WTC11 (cell line): ENCODE results near the gene NSG1. TPM values are rescaled to one million over a fixed set of nuclear protein-coding genes. Genes with fewer than 3 reads are reported as not detected.

Experiments used
- ATAC-seq: fragments of 200-7000 bp; cut with Tn5 transposase; 2 replicates; pipeline ENCODE4 v1.10.0; 2021; ENCODE audit warnings: mild to moderate bottlenecking, moderate library complexity
- CTCF ChIA-PET: fragments of 300-600 bp; sonication (Branson Sonifier 250); formaldehyde crosslinking; loops from one replicate; lab custom pipeline; 2021; ENCODE audit warnings: antibody characterized with exemption; lab: Charles Lee
- POLR2A ChIA-PET: fragments of 350-600 bp; sonication (Branson Sonifier 250); formaldehyde crosslinking; loops from one replicate; lab custom pipeline; 2021; ENCODE audit warnings: antibody characterized with exemption; lab: Charles Lee
- DNase-seq: peaks from one replicate; pipeline ENCODE4 v3.0.0; 2021; ENCODE audit warnings: low spot score
- H3K27ac Mint-ChIP-seq: 2 replicates; pipeline ENCODE4 v1.8.0; 2021; ENCODE audit warnings: mixed read lengths
- H3K27me3 Mint-ChIP-seq: 2 replicates; pipeline ENCODE4 v1.8.0; 2021; ENCODE audit warnings: low read depth, mild to moderate bottlenecking, moderate library complexity, mixed read lengths
- H3K36me3 Mint-ChIP-seq: 2 replicates; pipeline ENCODE4 v1.8.0; 2021; ENCODE audit warnings: mixed read lengths
- H3K4me1 Mint-ChIP-seq: 2 replicates; pipeline ENCODE4 v1.8.0; 2022; ENCODE audit warnings: mixed read lengths
- H3K4me3 Mint-ChIP-seq: 2 replicates; pipeline ENCODE4 v1.8.0; 2021; ENCODE audit warnings: mild to moderate bottlenecking, moderate library complexity, mixed read lengths
- H3K9me3 Mint-ChIP-seq: 2 replicates; pipeline ENCODE4 v1.8.0; 2021; ENCODE audit warnings: mixed read lengths
- ATF2 ChIP-seq: sonication (generic); formaldehyde crosslinking; IDR thresholded peaks from 2 replicates; pipeline ENCODE4 v1.8.1; 2022; ENCODE audit warnings: low read depth, missing genetic modification reagents, borderline replicate concordance
- E2F4 ChIP-seq: sonication (generic); formaldehyde crosslinking; IDR thresholded peaks from 2 replicates; pipeline ENCODE4 v1.8.1; 2022; ENCODE audit warnings: low read depth, mild to moderate bottlenecking, moderate library complexity, missing genetic modification reagents, borderline replicate concordance
- ESRRA ChIP-seq: sonication (generic); formaldehyde crosslinking; IDR thresholded peaks from 2 replicates; pipeline ENCODE4 v1.8.1; 2022; ENCODE audit warnings: mild to moderate bottlenecking, missing genetic modification reagents, borderline replicate concordance
- RELA ChIP-seq: sonication (generic); formaldehyde crosslinking; IDR thresholded peaks from 2 replicates; pipeline ENCODE4 v1.8.1; 2022; ENCODE audit warnings: missing genetic modification reagents, mild to moderate bottlenecking, borderline replicate concordance
- ZNF121 ChIP-seq: sonication (generic); formaldehyde crosslinking; IDR thresholded peaks from 2 replicates; pipeline ENCODE4 v1.8.0; 2023; ENCODE audit warnings: missing genetic modification reagents
- ZNF396 ChIP-seq: fragments of 250-450 bp; sonication (Bioruptor Pico); IDR thresholded peaks from 2 replicates; pipeline ENCODE4 v1.8.0; 2021; ENCODE audit warnings: mild to moderate bottlenecking, moderate library complexity, borderline replicate concordance
- total RNA-seq: library from RNA; stranded (reverse); gene quantifications from 3 replicates; pipeline ENCODE4 v1.2.3, GENCODE V29; 2021
- TF ChIP-seq, protein P1 (sequence below): sonication (generic); formaldehyde crosslinking; IDR thresholded peaks from 2 replicates; pipeline ENCODE4 v1.8.0; 2023; ENCODE audit warnings: missing genetic modification reagents
- TF ChIP-seq, protein P2 (sequence below): sonication (generic); formaldehyde crosslinking; IDR thresholded peaks from 2 replicates; pipeline ENCODE4 v1.8.1; 2023; ENCODE audit warnings: mild to moderate bottlenecking, missing genetic modification reagents, borderline replicate concordance

NSG1 gene
- total RNA-seq, 1 experiment from 2014 or later, result 24.2 TPM

GRCh38 chr4:4338210-4339001 lies 48.5 kb upstream of the NSG1 start (continued):
- TF ChIP-seq, protein P1, sequence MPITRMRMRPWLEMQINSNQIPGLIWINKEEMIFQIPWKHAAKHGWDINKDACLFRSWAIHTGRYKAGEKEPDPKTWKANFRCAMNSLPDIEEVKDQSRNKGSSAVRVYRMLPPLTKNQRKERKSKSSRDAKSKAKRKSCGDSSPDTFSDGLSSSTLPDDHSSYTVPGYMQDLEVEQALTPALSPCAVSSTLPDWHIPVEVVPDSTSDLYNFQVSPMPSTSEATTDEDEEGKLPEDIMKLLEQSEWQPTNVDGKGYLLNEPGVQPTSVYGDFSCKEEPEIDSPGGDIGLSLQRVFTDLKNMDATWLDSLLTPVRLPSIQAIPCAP (CRISPR knock-in tag), result no peak

GRCh38 chr4:4339504-4340085 lies 47.3 kb upstream of the NSG1 start:
- Mint-ChIP-seq H3K9me3 (peaks cover 5% of the 10 kb centered on the region), H3K27me3 (peaks cover 6% of the 10 kb centered on the region), H3K27ac (no peak overlapping the region), H3K4me1 (no peaks in the 10 kb centered on the region), H3K36me3 (no peaks in the 10 kb centered on the region), H3K4me3 (no peak overlapping the region)
- ChIA-PET CTCF (interaction anchor here (2.2 kb wide), 1 partner anchor 45 kb away, joined by 7 read pairs; no protein-coding TSS in a partner anchor), POLR2A (no interaction called here)
- ATAC-seq (no peak), DNase-seq (no peak)
- TF ChIP-seq, protein P2, sequence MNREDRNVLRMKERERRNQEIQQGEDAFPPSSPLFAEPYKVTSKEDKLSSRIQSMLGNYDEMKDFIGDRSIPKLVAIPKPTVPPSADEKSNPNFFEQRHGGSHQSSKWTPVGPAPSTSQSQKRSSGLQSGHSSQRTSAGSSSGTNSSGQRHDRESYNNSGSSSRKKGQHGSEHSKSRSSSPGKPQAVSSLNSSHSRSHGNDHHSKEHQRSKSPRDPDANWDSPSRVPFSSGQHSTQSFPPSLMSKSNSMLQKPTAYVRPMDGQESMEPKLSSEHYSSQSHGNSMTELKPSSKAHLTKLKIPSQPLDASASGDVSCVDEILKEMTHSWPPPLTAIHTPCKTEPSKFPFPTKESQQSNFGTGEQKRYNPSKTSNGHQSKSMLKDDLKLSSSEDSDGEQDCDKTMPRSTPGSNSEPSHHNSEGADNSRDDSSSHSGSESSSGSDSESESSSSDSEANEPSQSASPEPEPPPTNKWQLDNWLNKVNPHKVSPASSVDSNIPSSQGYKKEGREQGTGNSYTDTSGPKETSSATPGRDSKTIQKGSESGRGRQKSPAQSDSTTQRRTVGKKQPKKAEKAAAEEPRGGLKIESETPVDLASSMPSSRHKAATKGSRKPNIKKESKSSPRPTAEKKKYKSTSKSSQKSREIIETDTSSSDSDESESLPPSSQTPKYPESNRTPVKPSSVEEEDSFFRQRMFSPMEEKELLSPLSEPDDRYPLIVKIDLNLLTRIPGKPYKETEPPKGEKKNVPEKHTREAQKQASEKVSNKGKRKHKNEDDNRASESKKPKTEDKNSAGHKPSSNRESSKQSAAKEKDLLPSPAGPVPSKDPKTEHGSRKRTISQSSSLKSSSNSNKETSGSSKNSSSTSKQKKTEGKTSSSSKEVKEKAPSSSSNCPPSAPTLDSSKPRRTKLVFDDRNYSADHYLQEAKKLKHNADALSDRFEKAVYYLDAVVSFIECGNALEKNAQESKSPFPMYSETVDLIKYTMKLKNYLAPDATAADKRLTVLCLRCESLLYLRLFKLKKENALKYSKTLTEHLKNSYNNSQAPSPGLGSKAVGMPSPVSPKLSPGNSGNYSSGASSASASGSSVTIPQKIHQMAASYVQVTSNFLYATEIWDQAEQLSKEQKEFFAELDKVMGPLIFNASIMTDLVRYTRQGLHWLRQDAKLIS, result no peak
- TF ChIP-seq ATF2 (CRISPR knock-in tag) (no peak), ZNF396 (CRISPR knock-in tag) (no peak), ZNF121 (CRISPR knock-in tag) (no peak), ESRRA (CRISPR knock-in tag) (no peak), E2F4 (CRISPR knock-in tag) (no peak), RELA (no peak)
- TF ChIP-seq, protein P1 (CRISPR knock-in tag), result no peak

GRCh38 chr4:4341861-4342650 lies 44.8 kb upstream of the NSG1 start:
- no peaks in the 10 kb centered on the region for H3K4me1 Mint-ChIP-seq
- ChIA-PET CTCF (interaction anchor here (1.1 kb wide), 1 partner anchor 15 kb away, joined by 3 read pairs; no protein-coding TSS in a partner anchor), POLR2A (no interaction called here)
- no peak for TF ChIP-seq ZNF121 (CRISPR knock-in tag)
- DNase-seq (no peak), ATAC-seq (no peak)
- peaks cover 3% of the 10 kb centered on the region for H3K27me3 Mint-ChIP-seq
- no peak overlapping the region for H3K4me3 Mint-ChIP-seq
- H3K9me3 Mint-ChIP-seq, result no peaks in the 10 kb centered on the region
- H3K27ac Mint-ChIP-seq, result no peak overlapping the region
- no peaks in the 10 kb centered on the region for H3K36me3 Mint-ChIP-seq
